Colonic mucosa (tissue), 4 donors: Measurements from ENCODE around the gene ERBB4. TPM values are rescaled to one million over a fixed set of nuclear protein-coding genes. Genes with fewer than 3 reads are reported as not detected.

Experiments used
- DNase-seq: peaks from one replicate; pipeline ENCODE4 v3.0.0-alpha.2; 2020
- H3K27ac ChIP-seq: fragments of 200-600 bp; one replicate; pipeline ENCODE4 v1.8.0; 2021
- H3K27me3 ChIP-seq: fragments of 200-600 bp; one replicate; pipeline ENCODE4 v1.8.0; 2021
- H3K36me3 ChIP-seq: fragments of 200-600 bp; one replicate; pipeline ENCODE4 v1.8.0; 2021
- H3K4me1 ChIP-seq: fragments of 200-600 bp; one replicate; pipeline ENCODE4 v1.8.0; 2021; ENCODE audit warnings: mild to moderate bottlenecking
- H3K4me3 ChIP-seq: fragments of 200-600 bp; one replicate; pipeline ENCODE4 v1.8.0; 2021
- H3K9ac ChIP-seq, 2 donors: one replicate each; pipeline ENCODE4 v1.7.0; 2013; ENCODE audit warnings: control low read depth in 2 of 2, low read depth in 2 of 2, low read length in 2 of 2
- H3K9me3 ChIP-seq: fragments of 200-600 bp; one replicate; pipeline ENCODE4 v1.8.0; 2021
- intact Hi-C: fragments of 100-400 bp; cut with DNase I; formaldehyde crosslinking; loops from one replicate; pipeline ENCODE4 v1.14.1; 2022
- total RNA-seq, 2 donors: library from RNA; stranded (reverse); fragmentation: NEBNext Ultra II Directional in 1 of 2; extraction: Animal tissue kit (Norgen Biotek cat#: 25700) in 1 of 2; gene quantifications; one replicate each; pipeline ENCODE4 v1.2.1, GENCODE V29; 2021
- TF ChIP-seq, protein P1 (sequence below): fragments of 200-600 bp; IDR thresholded peaks from one replicate; pipeline ENCODE4 v1.8.0; 2022; ENCODE audit warnings: antibody characterized with exemption, mild to moderate bottlenecking
- donor health status: healthy.
- donor health status: DM: no; HTN: no; CAD: no.
- donor health status: DM: no; HTN: no; CAD: no.

ERBB4 gene
- total RNA-seq, 2 donors from 2014 or later = 0.05 to 0.07 TPM

DNA sequence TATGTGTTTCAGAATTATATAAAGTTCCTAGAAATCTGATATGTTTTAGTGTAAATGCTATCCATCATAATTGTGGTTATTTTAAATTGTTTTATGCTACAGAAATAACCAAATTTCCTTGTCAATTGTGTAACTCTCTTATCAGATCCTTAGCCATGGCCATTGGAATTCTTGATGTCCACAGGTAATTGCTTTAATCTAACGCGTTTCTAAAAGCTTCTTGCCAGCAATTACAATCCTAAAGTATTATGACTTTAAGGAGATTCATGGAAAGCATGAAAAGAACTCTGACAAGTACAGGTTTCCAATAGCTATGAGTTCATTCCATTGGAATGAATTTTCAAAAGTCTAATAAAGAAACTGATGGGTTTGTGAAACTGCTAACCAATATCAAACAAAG is 472.1 kb downstream of the ERBB4 start:
- no peak overlapping the region for H3K9ac ChIP-seq
- no peak overlapping the region for H3K27ac ChIP-seq
- DNase-seq = no peak
- no peaks in the 10 kb centered on the region for H3K36me3 ChIP-seq
- no peaks in the 10 kb centered on the region for H3K9me3 ChIP-seq
- H3K4me1 ChIP-seq = no peaks in the 10 kb centered on the region
- intact Hi-C loops = no loop called here
- no peaks in the 10 kb centered on the region for H3K27me3 ChIP-seq
- TF ChIP-seq, protein P1, sequence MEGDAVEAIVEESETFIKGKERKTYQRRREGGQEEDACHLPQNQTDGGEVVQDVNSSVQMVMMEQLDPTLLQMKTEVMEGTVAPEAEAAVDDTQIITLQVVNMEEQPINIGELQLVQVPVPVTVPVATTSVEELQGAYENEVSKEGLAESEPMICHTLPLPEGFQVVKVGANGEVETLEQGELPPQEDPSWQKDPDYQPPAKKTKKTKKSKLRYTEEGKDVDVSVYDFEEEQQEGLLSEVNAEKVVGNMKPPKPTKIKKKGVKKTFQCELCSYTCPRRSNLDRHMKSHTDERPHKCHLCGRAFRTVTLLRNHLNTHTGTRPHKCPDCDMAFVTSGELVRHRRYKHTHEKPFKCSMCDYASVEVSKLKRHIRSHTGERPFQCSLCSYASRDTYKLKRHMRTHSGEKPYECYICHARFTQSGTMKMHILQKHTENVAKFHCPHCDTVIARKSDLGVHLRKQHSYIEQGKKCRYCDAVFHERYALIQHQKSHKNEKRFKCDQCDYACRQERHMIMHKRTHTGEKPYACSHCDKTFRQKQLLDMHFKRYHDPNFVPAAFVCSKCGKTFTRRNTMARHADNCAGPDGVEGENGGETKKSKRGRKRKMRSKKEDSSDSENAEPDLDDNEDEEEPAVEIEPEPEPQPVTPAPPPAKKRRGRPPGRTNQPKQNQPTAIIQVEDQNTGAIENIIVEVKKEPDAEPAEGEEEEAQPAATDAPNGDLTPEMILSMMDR = no peak
- no peak overlapping the region for H3K4me3 ChIP-seq

DNA sequence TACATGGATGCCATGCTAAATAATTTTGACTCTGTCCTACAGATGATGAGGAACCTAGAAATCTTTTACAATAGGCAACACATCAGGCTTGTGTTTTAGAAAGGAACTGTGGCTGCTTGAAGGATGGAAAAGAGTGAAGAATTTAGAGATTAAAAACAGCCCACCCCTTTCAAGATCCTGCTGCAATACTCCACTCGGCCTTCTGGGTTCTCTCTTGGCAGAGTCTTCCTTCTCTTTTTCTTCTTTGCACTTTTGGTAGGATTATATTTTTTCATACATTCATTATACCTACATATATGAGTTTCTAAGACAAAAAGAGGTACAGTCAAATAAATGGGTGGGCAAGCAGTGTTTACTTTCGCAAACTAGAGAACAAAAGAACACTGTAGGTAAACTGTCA is 474.3 kb downstream of the ERBB4 start:
- no peak overlapping the region for H3K27ac ChIP-seq
- no peaks in the 10 kb centered on the region for H3K9me3 ChIP-seq
- TF ChIP-seq, protein P1 = no peak
- no peaks in the 10 kb centered on the region for H3K4me1 ChIP-seq
- no peak overlapping the region for H3K4me3 ChIP-seq
- no peak for DNase-seq
- H3K9ac ChIP-seq = no peak overlapping the region
- intact Hi-C loops = no loop called here
- no peaks in the 10 kb centered on the region for H3K36me3 ChIP-seq
- no peaks in the 10 kb centered on the region for H3K27me3 ChIP-seq

DNA sequence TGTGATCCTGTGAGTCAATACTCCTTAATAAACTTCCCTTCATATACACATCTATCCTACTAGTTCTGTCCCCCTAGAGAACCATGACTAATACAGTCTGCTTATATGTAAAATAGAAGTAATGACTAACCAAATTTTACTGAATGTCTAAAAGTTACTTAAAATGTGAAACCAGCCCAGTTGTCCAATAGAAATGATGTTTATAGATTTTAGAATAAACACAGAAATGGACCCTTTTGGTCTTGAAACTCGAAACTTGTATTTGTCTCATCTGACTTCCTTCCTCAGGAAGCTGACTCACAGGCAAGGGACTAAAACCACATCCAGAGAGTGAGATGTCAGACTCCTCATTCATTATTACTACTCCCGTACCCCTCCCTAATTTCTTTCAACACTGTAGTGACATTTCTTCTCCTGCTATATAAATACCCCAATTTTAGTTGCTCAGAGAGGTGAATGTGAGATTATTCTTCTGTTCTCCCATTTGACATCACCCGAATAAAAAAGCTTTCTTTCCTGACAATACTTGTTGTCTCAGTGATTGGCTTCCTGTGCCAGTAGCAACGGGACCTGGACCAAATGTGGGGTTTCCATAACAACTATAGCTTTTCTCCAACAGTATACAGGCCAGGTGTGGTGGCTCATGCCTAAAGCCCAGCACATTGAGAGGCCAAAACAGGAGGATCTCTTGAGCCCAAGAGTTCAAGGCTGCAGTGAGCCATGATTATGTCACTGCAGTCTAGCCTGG is 486.0 kb downstream of the ERBB4 start:
- Histone ChIP-seq H3K9ac (no peak overlapping the region), H3K27me3 (no peaks in the 10 kb centered on the region), H3K9me3 (no peaks in the 10 kb centered on the region), H3K4me1 (no peaks in the 10 kb centered on the region), H3K36me3 (no peaks in the 10 kb centered on the region), H3K27ac (no peak overlapping the region), H3K4me3 (no peak overlapping the region)
- intact Hi-C loops = no loop called here
- no peak for DNase-seq
- TF ChIP-seq, protein P1 = no peak

DNA sequence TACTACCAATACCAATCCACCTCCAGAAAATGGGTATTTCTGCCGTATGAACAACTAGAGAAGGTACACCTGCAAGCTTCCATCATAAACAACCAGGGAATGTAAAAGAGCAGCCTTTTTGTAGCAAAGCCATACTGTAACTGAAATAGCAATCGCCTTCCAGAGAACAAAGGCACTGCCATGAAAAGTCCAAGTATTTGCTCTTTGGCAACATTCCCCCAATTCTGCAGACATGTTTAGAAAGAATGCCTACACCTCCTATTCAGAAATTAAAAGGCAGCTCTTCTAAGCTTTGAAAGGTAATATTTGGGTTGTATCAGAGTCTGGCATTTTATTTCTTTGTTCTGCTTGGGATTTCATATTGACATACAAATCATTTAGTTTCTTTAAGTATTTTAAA is 487.7 kb downstream of the ERBB4 start:
- no peak overlapping the region for H3K4me3 ChIP-seq
- TF ChIP-seq, protein P1 = no peak
- intact Hi-C loops = no loop called here

DNA sequence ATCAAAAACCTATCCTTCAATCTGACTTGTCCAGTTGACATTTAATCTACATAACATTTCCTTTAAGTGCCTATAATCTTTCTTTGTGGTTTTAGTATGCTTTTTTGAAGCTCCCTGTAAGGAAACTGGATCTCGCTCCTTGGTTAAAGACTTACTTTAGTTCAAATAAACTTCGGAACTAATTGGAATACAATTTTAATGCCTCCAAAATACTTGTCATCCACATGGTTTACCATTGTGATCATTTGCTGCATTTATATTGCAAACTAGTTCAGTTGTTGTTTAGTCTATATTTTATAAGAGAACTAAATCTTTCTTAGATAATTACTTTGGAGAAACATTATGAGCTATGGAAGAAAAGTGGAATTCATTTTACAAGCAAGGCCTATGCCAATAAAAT is 496.0 kb downstream of the ERBB4 start:
- H3K9ac ChIP-seq = no peak overlapping the region
- H3K4me1 ChIP-seq = no peaks in the 10 kb centered on the region
- no peaks in the 10 kb centered on the region for H3K36me3 ChIP-seq
- H3K27ac ChIP-seq = no peak overlapping the region
- no peaks in the 10 kb centered on the region for H3K9me3 ChIP-seq
- H3K27me3 ChIP-seq = no peaks in the 10 kb centered on the region
- TF ChIP-seq, protein P1 = no peak
- no peak overlapping the region for H3K4me3 ChIP-seq
- DNase-seq = no peak
- intact Hi-C loops = no loop called here

More for the DNA sequence above, 487.7 kb downstream of the ERBB4 start:
- Histone ChIP-seq H3K9ac (no peak overlapping the region), H3K36me3 (no peaks in the 10 kb centered on the region), H3K27me3 (no peaks in the 10 kb centered on the region), H3K4me1 (no peaks in the 10 kb centered on the region), H3K9me3 (no peaks in the 10 kb centered on the region), H3K27ac (no peak overlapping the region)
- DNase-seq = no peak
